K562 (cell line): Measurements from ENCODE around the gene SPEF1. TPM values are rescaled to one million over a fixed set of nuclear protein-coding genes. Genes with fewer than 3 reads are reported as not detected.
A peak's percentile ranks its signal among the peaks of the same experiment; 100 is the strongest.

ENCODE experiments used
- CTBP1 ChIP-seq: fragments of 450-650 bp; IDR thresholded peaks from 2 replicates; pipeline ENCODE4 v1.6.1; 2016; ENCODE audit warnings: borderline replicate concordance
- GABPA ChIP-seq: fragments of 200-800 bp; sonication (Bioruptor generic); conservative IDR thresholded peaks from 2 replicates; pipeline ENCODE4 v1.6.1; 2016; ENCODE audit warnings: low read depth, missing genetic modification characterization, missing compliant biosample characterization
- HCFC1 ChIP-seq: IDR thresholded peaks from 2 replicates; pipeline ENCODE4 v1.6.1; 2012; ENCODE audit warnings: low read depth, low read length, improper control_type of control experiment
- KDM4B ChIP-seq, 2 experiments: fragments of 450-650 bp in 1 of 2; sonication (generic) in 1 of 2; IDR thresholded peaks; 2 replicates each; pipeline ENCODE4 v1.6.1; 2016 to 2017; ENCODE audit warnings: borderline replicate concordance in 2 of 2, antibody characterized with exemption in 1 of 2, low read depth in 1 of 2, mild to moderate bottlenecking in 1 of 2
- L3MBTL2 ChIP-seq: fragments of 450-650 bp; IDR thresholded peaks from 2 replicates; pipeline ENCODE4 v1.6.1; 2016; ENCODE audit warnings: mild to moderate bottlenecking, moderate library complexity
- MYC ChIP-seq, 2 experiments: fragments of 250-450 bp in 1 of 2; sonication (Bioruptor Pico) in 1 of 2; IDR thresholded peaks; 2 replicates each; pipeline versions ENCODE4 v1.5.1 to v1.6.1; 2012 to 2021; ENCODE audit warnings: low read depth in 2 of 2, borderline replicate concordance in 1 of 2, improper control_type of control experiment in 1 of 2, low read length in 1 of 2, mild to moderate bottlenecking in 1 of 2, moderate library complexity in 1 of 2
- NR2C2 ChIP-seq, 2 experiments: fragments of 200-800 bp in 1 of 2; sonication (Bioruptor generic) in 1 of 2; sonication (generic) in 1 of 2; formaldehyde crosslinking in 1 of 2; IDR thresholded peaks; 2 replicates each; pipeline versions ENCODE4 v1.6.1 to v1.8.0; 2016 to 2022; ENCODE audit warnings: mild to moderate bottlenecking in 1 of 2, missing compliant biosample characterization in 1 of 2, missing genetic modification characterization in 1 of 2, missing genetic modification reagents in 1 of 2
- NRF1 ChIP-seq, 2 experiments: fragments of 450-650 bp; IDR thresholded peaks in 1 of 2; conservative IDR thresholded peaks in 1 of 2; 2 replicates each; pipeline ENCODE4 v1.6.1; 2014; ENCODE audit warnings: mild to moderate bottlenecking in 2 of 2
- PHB2 ChIP-seq: fragments of 450-650 bp; IDR thresholded peaks from 2 replicates; pipeline ENCODE4 v1.6.1; 2017; ENCODE audit warnings: low read depth
- POU5F1 ChIP-seq: fragments of 150-350 bp; IDR thresholded peaks from 2 replicates; pipeline ENCODE4 v1.6.1; 2014; ENCODE audit warnings: borderline replicate concordance, low read length, low read depth, mild to moderate bottlenecking; ENCODE audit not compliant: partially characterized antibody
- RFX1 ChIP-seq: fragments of 450-650 bp; IDR thresholded peaks from 2 replicates; pipeline ENCODE4 v1.6.1; 2016; ENCODE audit warnings: mild to moderate bottlenecking, moderate library complexity
- RFX5 ChIP-seq: IDR thresholded peaks from 2 replicates; pipeline ENCODE4 v1.6.1; 2011; ENCODE audit warnings: low read depth, mild to moderate bottlenecking, improper control_type of control experiment, low read length
- SMAD2 ChIP-seq: fragments of 150-350 bp; IDR thresholded peaks from 2 replicates; pipeline ENCODE4 v1.6.1; 2014; ENCODE audit warnings: low read depth, mild to moderate bottlenecking, low read length
- TCFL5 ChIP-seq: fragments of 250-450 bp; sonication (Bioruptor Pico); conservative IDR thresholded peaks from 2 replicates; pipeline ENCODE4 v1.6.1; 2021; ENCODE audit warnings: mild to moderate bottlenecking, moderate library complexity, matching md5 sums
- XRCC5 ChIP-seq: fragments of 200-400 bp; formaldehyde crosslinking; IDR thresholded peaks from 2 replicates; pipeline ENCODE4 v1.6.1; 2017; ENCODE audit warnings: low read depth, mild to moderate bottlenecking, low read length
- ZNF212 ChIP-seq: fragments of 450-650 bp; formaldehyde crosslinking; IDR thresholded peaks from 2 replicates; pipeline ENCODE4 v1.4.0; 2020; ENCODE audit warnings: mild to moderate bottlenecking
- ZNF217 ChIP-seq: sonication (generic); formaldehyde crosslinking; IDR thresholded peaks from 2 replicates; pipeline ENCODE4 v1.8.0; 2022; ENCODE audit warnings: mild to moderate bottlenecking, missing genetic modification reagents
- ZNF408 ChIP-seq: fragments of 250-450 bp; sonication (Bioruptor Pico); IDR thresholded peaks from 2 replicates; pipeline ENCODE4 v1.4.0; 2020; ENCODE audit warnings: low read depth, mild to moderate bottlenecking, moderate library complexity
- ZNF41 ChIP-seq: fragments of 250-450 bp; sonication (Bioruptor Pico); conservative IDR thresholded peaks from 2 replicates; pipeline ENCODE4 v1.4.0; 2020; ENCODE audit warnings: mild to moderate bottlenecking
- ZNF584 ChIP-seq: fragments of 200-800 bp; sonication (Bioruptor generic); IDR thresholded peaks from 2 replicates; pipeline ENCODE4 v1.6.1; 2016; ENCODE audit warnings: low read depth, mild to moderate bottlenecking, missing genetic modification characterization, missing compliant biosample characterization
- polyA plus RNA-seq, 8 experiments: library from polyadenylated mRNA; depleted of rRNA in 4 of 8; stranded (reverse) in 5 of 8; unstranded in 3 of 8; fragments of >200 nt; fragmentation: Nextera tagmentation in 2 of 8; fragmentation: Illumina TruSeq in 1 of 8; extraction: Ambion mirVana in 2 of 8; extraction: Trizol in 1 of 8; gene quantifications; 2 replicates each; pipeline versions ENCODE4 v1.2.1 to v1.2.3, GENCODE V29; 2011 to 2014; ENCODE audit warnings: inconsistent platforms in 1 of 8, missing spikeins in 1 of 8
- total RNA-seq, 7 experiments: library from RNA; depleted of rRNA in 6 of 7; stranded (reverse); fragments of >200 nt in 6 of 7; fragmentation: Illumina TruSeq in 2 of 7; extraction: Trizol in 2 of 7; gene quantifications; 2 replicates each; pipeline versions ENCODE4 v1.2.1 to v1.2.3, GENCODE V29; 2011 to 2021; ENCODE audit warnings: low replicate concordance in 1 of 7
- TF ChIP-seq, protein P1 (sequence below): sonication (generic); formaldehyde crosslinking; IDR thresholded peaks from 2 replicates; pipeline ENCODE4 v1.8.0; 2023; ENCODE audit warnings: mild to moderate bottlenecking, missing genetic modification reagents

The SPEF1 gene
- total and polyA plus RNA-seq, 9 of the 15 experiments (the other 6 are each of a cell fraction or from before 2014, with no cell fraction given) = not detected

GRCh38 chr20:3744806-3745685, 36.2 kb downstream of the SPEF1 start (continued):
- peak; percentile 60; the same call in 1 of the 2 replicates for TF ChIP-seq MYC (IDR thresholded peaks at IDR 0.05; ENCODE audit: low read depth, low read length)
- TF ChIP-seq MYC (CRISPR knock-in tag; IDR thresholded peaks at IDR 0.05; ENCODE audit: borderline replicate concordance, low read depth) = no peak
- TF ChIP-seq, protein P1, sequence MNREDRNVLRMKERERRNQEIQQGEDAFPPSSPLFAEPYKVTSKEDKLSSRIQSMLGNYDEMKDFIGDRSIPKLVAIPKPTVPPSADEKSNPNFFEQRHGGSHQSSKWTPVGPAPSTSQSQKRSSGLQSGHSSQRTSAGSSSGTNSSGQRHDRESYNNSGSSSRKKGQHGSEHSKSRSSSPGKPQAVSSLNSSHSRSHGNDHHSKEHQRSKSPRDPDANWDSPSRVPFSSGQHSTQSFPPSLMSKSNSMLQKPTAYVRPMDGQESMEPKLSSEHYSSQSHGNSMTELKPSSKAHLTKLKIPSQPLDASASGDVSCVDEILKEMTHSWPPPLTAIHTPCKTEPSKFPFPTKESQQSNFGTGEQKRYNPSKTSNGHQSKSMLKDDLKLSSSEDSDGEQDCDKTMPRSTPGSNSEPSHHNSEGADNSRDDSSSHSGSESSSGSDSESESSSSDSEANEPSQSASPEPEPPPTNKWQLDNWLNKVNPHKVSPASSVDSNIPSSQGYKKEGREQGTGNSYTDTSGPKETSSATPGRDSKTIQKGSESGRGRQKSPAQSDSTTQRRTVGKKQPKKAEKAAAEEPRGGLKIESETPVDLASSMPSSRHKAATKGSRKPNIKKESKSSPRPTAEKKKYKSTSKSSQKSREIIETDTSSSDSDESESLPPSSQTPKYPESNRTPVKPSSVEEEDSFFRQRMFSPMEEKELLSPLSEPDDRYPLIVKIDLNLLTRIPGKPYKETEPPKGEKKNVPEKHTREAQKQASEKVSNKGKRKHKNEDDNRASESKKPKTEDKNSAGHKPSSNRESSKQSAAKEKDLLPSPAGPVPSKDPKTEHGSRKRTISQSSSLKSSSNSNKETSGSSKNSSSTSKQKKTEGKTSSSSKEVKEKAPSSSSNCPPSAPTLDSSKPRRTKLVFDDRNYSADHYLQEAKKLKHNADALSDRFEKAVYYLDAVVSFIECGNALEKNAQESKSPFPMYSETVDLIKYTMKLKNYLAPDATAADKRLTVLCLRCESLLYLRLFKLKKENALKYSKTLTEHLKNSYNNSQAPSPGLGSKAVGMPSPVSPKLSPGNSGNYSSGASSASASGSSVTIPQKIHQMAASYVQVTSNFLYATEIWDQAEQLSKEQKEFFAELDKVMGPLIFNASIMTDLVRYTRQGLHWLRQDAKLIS (CRISPR knock-in tag) = no peak
- no peak for TF ChIP-seq ZNF41 (CRISPR knock-in tag)
- TF ChIP-seq NR2C2 (CRISPR knock-in tag; IDR thresholded peaks at IDR 0.05) = no peak
- no peak for TF ChIP-seq NR2C2 (tag; IDR thresholded peaks at IDR 0.05)
- TF ChIP-seq ZNF584 (CRISPR knock-in tag) = no peak
- no peak for TF ChIP-seq RFX1
- no peak for TF ChIP-seq ZNF217
- no peak for TF ChIP-seq HCFC1
- no peak for TF ChIP-seq GABPA
- TF ChIP-seq KDM4B (IDR thresholded peaks at IDR 0.05; ENCODE audit: borderline replicate concordance in 2 of 2, low read depth in 1 of 2) = no peak
- no peak for TF ChIP-seq XRCC5
- TF ChIP-seq L3MBTL2 = peak; percentile 76
- 0 out of 2 replicates have a peak, but pooled peaks have one; percentile 32 for TF ChIP-seq CTBP1
- no peak for TF ChIP-seq ZNF212 (CRISPR knock-in tag)
- peak in 1 of 2 experiments; percentile 34; a peak in 2 of 4 replicates for TF ChIP-seq NRF1 (conservative IDR thresholded peaks at IDR 0.05 in 1 of 2, IDR thresholded peaks at IDR 0.05 in 1 of 2)
- TF ChIP-seq SMAD2 = no peak
- TF ChIP-seq PHB2 = no peak
- TF ChIP-seq TCFL5 = no peak
- no peak for TF ChIP-seq POU5F1
- TF ChIP-seq RFX5 = no peak
- no peak for TF ChIP-seq ZNF408
